Dedifferentiated amniotic fluid mesenchymal stem cell (primary cell): ENCODE results near the gene TSPAN10.
"Not testable (repeated sequence)": the region's sequence is repeated elsewhere in the genome, so short reads cannot be mapped to it uniquely, and the experiment has no call there.

Source experiments
- DNase-seq: peaks from one replicate; pipeline ENCODE4 v3.0.0-alpha.2; 2016; ENCODE audit errors: extremely low spot score

The TSPAN10 gene

DNA sequence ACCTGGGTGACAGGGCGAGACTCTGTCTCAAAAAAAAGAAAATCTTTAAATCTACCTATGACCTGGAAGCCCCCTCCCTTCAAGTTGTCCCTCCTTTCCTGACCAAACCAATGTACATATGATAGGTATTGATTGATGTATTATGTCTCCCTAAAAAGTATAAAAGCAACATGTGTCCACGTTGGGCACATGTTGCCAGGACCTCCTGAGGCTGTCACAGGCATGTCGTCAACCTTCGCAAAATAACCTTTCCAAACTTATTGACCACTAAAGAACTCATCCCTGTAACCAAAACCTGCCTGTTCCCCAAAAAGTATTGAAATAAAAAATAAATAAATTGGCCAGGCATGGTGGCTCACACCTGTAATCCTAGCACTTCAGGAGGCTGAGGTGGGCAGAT lies 25.0 kb downstream of the TSPAN10 start:
- no peak for DNase-seq

DNA sequence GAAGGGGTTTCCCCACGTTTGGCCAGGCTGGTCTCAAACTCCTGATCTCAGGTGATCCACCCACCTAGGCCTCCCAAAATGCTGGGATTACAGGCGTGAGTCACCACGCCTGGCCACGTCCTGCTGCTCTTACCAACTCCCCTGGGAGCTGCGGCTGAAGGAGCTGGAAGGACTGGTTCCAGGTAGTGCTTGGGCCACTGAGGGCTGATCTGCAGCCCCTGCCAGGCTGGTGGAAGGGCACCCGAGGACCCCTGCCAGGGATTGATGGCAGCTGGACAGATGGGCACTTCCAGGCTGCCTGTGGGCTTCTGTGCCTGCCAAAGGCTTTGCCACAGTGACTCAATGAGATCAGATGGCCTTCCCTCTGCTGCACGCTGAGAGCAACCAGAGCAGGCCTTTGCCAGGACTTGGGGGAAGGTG lies 27.1 kb downstream of the TSPAN10 start:
- no peak for DNase-seq

DNA sequence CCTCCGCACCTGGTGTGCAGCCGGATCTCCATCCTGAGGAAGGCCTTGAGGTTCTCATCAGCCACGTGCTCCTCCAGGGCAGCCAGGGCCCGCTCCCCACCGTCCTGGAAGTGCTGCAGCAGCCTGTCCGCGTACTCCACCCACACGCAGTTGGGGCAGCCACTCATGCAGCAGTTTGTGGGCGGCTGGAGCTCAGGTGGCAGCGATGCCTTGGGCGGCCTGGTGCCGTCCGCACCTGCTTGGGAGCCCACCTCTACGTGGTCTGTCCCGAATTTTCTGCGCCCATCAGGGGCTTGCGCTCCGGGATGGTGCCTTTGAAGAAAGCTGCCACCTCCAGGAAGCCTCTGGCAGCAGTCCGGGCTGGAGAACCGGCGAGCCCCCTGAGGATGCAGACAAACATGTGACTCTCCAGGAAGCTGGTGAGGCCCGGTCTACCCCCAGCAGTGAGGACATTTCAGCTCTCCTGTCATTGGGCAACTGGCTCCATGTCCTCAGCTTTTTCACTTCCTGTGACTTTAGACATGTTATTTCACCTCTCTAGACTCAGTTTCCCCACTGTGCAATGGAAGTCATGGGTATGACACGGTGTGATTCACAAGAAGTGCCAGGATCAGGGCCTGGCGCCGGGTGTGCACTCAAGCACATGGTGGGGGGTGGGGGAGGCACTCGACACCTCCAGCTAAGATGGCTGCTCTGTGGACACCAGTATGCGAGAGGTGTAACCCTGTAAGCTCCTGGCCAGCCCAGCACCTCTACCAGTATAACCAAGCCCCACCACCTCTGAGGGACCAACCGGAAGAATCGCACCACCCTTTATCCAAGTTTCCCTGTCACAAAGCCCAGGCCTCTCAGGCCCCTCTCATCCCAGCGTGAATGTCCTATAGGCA lies 28.5 kb downstream of the TSPAN10 start:
- no peak for DNase-seq

DNA sequence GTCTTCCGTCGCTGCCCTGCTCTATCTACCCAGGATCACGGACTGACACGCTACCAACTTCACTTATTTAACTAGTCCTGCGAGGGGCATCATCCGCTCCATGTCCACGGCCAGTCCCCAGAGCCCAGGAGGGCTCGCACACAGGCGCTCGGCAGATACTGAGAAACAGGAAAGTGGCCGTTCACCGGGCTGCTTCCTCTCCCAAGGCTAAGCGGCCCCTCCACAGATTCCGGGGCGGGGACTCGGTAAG lies 29.0 kb downstream of the TSPAN10 start:
- DNase-seq, result no peak

DNA sequence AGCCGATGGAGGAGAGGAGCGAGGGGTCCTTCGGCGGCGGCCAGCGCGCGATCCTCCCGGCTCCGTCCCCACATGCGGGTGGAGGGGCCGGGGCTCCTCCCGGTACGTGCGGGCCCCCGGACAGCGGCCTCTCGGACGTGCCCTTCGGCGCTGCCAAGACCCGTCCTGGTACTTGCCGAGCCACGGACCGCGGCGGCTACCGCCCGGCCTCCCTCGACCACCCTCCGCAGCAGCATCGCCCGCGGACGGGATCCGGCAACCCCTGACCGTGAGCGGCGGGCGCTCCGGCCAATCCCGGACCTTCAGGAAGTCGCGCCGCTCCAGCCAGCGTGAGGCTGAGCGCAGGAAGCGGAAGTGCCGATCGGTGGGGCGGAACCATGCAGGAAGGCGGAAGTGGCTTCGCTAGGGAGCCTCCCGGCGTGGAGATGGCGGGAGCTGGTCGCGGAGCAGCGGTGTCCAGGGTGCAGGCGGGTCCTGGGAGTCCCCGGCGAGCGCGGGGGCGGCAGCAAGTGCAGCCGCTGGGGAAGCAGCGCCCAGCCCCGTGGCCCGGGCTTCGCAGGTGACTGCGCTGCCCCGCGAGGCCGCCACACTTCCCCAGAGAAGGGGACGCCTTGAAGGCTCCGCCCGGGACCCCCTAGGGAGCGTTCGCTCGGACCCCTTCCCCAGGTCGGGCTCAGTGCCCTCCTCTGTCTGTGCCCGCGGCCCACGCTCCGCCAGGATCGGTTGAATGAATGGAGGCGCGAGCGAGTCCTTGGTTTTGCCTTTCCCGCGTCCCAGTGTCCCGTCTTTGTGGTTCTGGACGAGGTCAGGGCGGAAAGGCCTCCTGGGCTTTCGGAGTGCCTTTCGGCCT lies 29.6 kb downstream of the TSPAN10 start, which contains the start of the genes CCDC137 and OXLD1:
CCDC137 (plus strand) TSS at position 396 of the 850 bp plus-strand sequence; CDS start at position 426, 30 bp downstream.
OXLD1 (minus strand) TSS at position 264 of the 850 bp plus-strand sequence; CDS start at position 236, 28 bp downstream.
- peak; percentile 97 for DNase-seq

DNA sequence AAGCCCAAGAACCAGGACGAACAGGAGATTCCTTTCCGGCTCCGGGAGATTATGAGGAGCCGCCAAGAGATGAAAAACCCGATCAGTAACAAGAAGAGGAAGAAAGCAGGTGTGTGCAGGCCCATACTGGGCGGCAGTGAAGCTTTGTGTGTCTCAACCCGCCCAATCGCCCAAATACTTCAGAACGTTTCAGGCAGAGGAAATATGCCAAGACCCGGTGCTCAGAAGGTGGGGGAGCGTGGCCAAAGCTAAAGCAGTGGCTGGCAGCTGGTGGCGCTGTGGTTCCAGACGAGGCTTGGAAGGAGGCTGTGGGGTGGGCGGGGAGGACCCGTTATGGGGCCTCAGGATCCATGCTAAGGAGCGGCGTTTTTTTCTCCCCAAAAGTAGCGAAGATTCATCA lies 30.8 kb downstream of the TSPAN10 start:
- DNase-seq, result no peak

DNA sequence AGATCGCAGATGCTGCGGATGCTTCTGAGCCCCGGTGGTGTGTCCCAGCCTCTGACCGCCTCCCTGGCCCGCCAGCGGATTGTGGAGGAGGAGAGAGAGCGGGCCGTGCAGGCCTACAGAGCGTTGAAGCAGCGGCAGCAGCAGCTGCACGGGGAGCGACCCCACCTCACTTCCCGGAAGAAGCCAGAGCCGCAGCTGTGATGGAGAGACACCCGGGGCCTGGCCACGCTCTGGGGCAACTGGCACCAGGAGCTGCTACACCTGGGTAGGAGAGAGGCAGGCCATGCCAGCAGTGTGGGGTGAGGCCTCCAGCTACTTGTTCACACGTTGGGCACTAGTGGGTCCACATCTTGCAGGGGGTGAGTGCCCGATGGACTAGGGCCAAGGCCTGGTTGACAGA lies 35.5 kb downstream of the TSPAN10 start:
- no peak for DNase-seq

DNA sequence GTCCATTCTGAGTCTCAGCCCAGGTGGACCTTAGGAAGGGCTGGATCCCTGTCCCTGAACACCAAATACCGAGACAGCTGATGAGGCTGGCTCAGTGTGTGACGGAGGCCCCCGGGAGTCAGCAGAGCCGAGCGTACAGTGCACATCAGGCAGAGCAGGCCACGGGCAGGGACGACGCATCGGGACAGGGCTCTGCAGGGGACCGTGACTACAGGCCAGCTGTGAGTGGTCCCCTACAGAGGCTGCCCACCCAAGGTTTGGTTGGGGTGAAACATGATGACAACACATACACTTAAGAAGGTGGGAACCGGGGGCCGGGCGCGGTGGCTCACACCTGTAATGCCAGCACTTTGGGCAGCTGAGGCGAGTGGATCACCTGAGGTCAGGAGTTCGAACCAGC lies 36.0 kb downstream of the TSPAN10 start:
- DNase-seq, result no peak

DNA sequence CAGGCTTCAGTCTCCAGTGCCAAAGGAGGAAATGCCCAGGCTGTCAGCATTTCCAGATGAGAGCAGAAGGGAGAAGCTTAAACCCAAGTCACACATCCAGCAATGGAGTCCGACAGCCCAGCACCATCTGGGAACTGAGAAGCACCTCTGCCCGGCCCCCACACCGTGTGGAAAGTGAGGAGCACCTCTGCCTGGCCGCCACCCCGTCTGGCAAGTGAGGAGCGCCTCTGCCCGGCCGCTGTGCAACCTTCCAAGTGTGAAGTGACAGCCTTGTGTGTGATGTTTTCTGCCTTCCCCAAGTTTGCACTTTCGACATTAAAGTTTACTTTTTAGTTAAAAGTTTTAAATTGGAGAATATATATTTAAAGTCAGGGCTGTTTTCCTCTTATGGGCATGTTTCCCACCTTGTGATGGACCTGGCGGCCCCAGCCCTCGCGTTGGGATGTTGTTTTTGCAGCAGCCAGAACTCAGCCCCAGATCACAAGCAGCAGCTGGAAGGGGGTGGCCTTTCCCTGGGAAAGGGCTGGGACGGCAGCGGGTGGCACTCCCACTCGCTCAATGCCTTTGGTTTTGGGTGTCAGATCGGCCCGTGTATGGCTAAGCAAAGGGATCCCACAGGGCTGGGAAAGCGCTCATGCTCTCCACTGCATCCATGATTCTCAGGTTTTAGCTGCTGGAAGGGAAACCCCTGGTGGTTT lies 36.7 kb downstream of the TSPAN10 start:
- no peak for DNase-seq

DNA sequence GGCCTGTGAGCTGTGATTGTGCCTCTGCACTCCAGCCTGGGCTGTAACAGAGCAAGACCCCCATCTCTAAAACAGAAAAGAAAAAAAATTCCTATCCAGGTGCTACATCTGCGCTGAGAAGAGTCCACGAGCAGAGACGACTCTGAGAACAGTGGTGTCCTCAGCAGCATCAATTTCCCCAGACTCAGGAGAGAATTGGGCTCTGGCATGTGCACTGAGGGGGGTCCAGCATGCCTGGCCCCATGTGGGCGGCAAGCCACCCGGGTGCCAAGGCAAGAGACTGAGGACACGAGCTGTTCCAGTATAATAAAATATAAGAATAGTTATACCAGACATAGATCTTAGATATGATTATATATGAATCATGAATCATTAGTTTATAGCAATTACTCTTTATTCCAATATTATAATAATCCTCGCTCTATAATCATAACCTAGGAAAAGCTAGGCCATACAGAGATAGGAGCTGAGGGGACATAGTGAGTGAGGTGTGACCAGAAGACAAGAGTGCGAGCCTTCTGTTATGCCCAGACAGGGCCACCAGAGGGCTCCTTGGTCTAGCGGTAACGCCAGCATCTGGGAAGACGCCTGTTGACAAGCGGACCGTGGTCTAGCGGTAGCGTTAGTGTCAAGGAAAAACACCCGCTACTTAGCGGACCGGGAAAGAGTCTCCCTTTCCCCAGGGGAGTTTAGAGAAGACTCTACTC lies 38.7 kb downstream of the TSPAN10 start:
- DNase-seq, result not testable (repeated sequence)

DNA sequence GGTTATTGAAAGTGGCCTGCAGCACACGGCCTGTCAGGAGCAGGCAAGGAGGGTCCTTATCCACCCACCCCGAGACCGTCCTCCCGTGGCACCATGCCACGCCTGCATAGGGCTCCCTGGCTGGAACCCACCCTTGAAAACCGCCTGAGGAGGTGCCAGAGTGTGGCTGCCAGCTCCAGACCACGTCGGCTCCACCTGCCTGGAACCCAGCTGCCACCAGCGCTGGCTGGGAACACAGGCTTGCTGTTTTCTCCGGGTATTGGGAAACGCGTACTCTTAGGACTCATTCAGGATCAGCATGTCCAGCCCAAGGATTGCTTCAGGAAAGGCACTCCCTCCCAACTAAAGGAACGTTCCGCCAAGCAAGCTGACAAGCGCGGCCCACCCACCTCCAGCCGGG lies 39.9 kb downstream of the TSPAN10 start:
- DNase-seq, result no peak

DNA sequence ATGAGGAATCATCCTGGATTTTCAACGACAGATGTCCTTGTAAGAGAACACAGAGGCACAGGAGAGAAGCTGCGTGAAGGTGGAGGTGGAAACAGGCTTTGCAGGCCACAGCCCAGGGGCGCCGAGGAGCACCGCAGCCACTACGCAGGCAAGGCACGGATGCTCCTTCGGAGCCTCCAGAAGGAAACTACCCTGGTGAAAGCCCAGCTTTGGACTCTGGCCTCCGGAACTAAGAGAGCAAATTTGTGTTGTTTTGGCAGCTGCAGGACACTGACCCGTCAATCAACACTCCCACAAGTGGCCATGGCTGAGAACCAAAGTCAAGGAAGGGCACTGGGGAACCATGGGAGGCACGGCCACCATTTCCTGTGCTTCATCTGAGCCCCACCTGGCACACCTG lies 43.2 kb downstream of the TSPAN10 start:
- DNase-seq, result no peak

DNA sequence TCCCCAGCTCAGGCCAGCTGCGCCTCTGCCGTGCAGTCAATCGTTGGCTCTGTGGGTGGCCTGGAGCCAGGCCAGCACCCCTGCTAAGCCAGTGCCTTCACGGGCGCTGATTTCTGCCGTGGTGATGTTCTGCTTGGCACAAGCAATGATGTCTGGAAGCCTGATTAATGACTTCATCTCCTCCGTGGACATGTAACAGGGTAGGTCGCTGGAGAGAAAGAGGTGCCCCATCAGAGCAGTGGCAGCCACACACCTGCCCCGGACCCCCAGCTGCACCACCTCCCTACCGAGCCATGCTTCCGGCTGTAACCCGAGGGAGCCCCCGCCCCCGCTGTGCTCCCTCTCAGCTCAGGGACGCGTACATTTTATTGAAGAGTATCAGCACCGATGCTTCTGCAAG lies 44.7 kb downstream of the TSPAN10 start:
- DNase-seq, result no peak

DNA sequence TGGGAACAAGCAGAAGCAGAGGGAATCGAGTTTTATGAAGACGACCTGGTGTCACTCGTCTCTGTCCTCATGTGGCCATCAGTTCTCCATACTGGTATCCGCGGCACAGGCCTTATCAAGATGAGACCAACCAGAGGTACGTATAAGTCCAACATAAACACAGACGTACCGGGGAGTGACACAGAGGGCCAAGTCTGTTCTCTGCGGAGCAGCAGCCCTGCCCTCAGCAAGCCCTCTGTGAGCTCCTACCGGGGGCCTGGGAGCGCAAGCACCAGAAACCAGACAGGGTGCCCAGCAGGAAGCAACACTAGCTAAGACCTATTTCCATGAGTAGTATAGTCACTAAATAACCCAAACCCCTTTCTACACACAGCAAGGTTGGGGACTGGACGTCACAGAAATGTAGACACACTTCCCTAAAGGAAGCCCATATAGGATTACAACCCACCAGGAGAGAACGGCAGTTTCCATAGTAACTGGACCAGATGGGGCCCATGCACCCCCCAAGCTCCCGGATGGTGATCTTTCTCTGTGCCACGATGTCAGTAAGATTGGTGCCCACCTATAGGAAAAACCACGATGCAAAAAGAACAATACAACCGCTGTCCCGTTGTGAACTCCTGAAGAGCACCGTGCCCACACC lies 45.7 kb downstream of the TSPAN10 start:
- DNase-seq, result no peak

DNA sequence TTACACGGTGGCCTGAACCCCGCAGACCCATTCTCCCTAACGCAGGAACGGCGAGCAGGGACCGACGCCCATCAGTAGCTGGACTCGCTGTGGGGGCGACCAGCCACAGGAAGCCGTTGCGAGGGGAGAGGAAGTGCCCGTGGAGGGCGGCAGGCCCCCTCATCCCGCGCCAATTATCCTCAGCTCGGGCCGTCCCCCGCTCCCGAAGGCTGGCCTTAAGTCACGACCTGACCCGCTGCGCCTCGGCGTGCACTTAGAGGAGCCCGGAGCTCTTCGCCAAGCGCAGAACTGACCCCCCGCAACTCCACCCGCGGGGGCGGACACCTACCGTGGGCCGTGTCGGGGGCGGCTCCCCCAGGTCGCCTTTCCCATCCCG lies 46.2 kb downstream of the TSPAN10 start:
- DNase-seq, result no peak

DNA sequence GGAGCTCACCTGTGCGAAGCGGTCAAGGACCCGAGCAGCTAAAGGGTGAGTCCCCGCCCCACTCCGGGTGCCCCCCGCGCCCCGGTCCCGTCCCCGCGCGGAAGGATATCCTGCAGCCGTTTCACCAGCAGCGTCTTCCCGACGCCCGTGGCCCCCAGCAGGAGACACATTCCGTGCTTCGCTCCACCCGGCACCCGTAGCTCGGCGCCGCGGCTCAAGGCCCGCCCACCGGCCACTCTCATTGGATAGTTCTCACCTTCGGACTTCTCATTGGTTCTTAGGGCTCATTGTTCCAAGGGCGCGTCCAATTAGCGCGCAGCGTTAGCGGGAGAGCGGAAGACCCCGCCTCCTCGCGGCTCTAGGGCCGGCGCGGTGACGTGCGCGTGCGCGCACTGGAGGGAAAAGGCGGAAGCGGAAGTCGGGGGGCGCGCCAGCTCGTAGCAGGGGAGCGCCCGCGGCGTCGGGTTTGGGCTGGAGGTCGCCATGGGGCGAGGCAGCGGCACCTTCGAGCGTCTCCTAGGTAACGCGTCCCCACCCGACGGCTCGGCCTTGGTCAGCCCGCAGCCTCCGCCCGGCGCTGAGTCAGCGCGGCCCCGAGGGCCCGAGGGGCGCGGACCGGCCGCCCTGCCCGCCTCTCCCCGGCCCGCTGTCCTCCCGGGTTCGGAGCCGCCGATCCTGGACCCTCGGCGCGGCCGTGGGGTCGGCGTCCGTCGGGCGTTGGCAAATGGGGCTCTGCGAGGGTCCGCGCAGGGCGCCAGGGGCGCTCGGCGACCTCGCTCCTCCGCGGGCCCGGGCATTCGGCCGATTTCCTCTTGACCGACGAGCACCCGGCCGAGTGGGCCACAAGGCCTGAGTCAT lies 46.8 kb downstream of the TSPAN10 start, which contains the start of the genes ARL16 and HGS:
ARL16 (minus strand) TSS at position 214 of the 858 bp plus-strand sequence; CDS start at position 170, 44 bp downstream.
HGS (plus strand) TSS at position 428 of the 858 bp plus-strand sequence; CDS start at position 484, 56 bp downstream.
- peak; percentile 99 for DNase-seq

DNA sequence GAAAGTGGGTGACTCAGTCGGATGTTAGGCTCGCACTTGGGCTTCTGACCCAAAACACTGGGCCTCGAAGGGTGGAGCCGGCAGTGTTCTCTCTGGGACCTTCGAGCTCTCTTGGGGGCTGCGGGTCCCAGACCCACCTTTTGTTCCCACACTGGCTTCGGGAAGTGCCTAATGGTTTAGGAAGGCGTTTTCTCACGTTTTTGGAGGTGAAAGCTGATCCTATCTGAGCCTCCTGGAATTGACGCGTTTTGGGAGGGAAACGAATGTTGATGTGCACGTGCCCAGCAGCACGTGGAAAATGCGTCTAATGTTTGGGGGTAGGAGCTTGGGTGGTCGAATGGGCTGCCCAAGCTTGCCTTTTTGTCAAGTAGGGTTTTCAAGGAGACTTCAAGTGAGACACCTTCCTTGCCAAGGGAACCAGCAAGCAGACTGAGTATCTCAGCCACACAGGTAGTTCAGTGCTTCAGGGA lies 47.5 kb downstream of the TSPAN10 start:
- no peak for DNase-seq

DNA sequence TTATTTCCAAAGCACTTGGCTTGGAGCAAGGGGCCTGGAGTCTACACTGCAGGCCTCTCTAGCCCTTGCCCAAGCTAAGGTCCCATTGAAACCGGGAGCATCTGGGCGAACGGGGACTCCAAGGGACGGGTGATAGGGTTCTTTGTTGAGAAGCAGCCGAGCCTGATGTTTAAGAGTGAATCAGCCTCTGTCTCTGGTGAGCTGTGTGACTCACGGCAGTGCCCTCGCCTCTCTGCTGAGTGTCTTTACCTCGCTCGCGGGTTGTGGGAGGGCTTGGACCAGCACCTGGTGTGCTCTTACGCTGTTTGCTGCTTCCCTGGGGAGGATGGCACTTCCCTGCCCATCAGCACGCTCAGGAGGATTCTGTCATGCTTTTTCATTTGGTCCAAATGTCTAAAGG lies 48.1 kb downstream of the TSPAN10 start:
- DNase-seq, result no peak

DNA sequence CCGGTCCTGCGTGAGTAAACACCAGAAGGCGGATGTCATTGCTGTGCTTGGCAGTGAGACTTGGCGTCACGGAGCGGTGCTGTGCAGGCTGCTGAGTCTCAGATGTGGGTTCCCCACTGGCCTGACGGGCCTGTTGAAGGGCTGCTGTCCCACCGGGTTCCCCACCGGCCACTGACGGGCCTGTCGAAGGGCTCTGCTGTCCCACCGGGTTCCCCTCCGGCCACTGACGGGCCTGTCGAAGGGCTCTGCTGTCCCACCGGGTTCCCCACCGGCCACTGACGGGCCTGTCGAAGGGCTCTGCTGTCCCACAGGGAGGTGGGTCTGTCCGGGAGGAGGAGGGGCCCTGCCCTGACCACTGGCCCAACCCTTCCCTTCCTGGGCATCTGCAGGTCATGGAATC lies 49.6 kb downstream of the TSPAN10 start:
- no peak for DNase-seq
